PFSK-1 (cell line): ENCODE results near the gene XRCC4. TPM values are rescaled to one million over a fixed set of nuclear protein-coding genes. Genes with fewer than 3 reads are reported as not detected.

ENCODE experiments used
- FOXP2 ChIP-seq: optimal IDR thresholded peaks from 2 replicates; pipeline ENCODE3; 2011; ENCODE audit warnings: borderline replicate concordance, control low read depth, inconsistent platforms; ENCODE audit not compliant: insufficient read depth; ENCODE audit errors: extremely low read length, extremely low read depth
- POLR2AphosphoS5 ChIP-seq: IDR thresholded peaks from 2 replicates; pipeline ENCODE4 v1.6.1; 2012; ENCODE audit warnings: low read depth, mild to moderate bottlenecking, control low read depth, low read length, moderate library complexity
- SIN3A ChIP-seq: IDR thresholded peaks from 2 replicates; pipeline ENCODE4 v1.6.1; 2012; ENCODE audit warnings: mild to moderate bottlenecking, low read length, moderate library complexity, borderline replicate concordance; ENCODE audit not compliant: insufficient read depth
- TAF1 ChIP-seq: IDR thresholded peaks from 2 replicates; pipeline ENCODE4 v1.6.1; 2012; ENCODE audit warnings: low read length, control low read depth, borderline replicate concordance; ENCODE audit not compliant: insufficient read depth
- polyA plus RNA-seq: library from polyadenylated mRNA; unstranded; fragments of >200 nt; gene quantifications from one replicate; pipeline ENCODE4 v1.2.1, GENCODE V29; 2012; ENCODE audit warnings: low read depth, missing spikeins; ENCODE audit not compliant: insufficient read length
- TF ChIP-seq, protein P1 (sequence below), 2 experiments: IDR thresholded peaks; 2 replicates each; pipeline versions ENCODE4 v1.6.1 to v1.8.0; 2011 to 2012; ENCODE audit warnings: low read depth in 2 of 2, low read length in 2 of 2, control low read depth in 1 of 2, inconsistent platforms in 1 of 2, mild to moderate bottlenecking in 1 of 2, moderate library complexity in 1 of 2; ENCODE audit not compliant: insufficient read depth in 1 of 2

The XRCC4 gene
- polyA plus RNA-seq: 5.1 TPM

DNA sequence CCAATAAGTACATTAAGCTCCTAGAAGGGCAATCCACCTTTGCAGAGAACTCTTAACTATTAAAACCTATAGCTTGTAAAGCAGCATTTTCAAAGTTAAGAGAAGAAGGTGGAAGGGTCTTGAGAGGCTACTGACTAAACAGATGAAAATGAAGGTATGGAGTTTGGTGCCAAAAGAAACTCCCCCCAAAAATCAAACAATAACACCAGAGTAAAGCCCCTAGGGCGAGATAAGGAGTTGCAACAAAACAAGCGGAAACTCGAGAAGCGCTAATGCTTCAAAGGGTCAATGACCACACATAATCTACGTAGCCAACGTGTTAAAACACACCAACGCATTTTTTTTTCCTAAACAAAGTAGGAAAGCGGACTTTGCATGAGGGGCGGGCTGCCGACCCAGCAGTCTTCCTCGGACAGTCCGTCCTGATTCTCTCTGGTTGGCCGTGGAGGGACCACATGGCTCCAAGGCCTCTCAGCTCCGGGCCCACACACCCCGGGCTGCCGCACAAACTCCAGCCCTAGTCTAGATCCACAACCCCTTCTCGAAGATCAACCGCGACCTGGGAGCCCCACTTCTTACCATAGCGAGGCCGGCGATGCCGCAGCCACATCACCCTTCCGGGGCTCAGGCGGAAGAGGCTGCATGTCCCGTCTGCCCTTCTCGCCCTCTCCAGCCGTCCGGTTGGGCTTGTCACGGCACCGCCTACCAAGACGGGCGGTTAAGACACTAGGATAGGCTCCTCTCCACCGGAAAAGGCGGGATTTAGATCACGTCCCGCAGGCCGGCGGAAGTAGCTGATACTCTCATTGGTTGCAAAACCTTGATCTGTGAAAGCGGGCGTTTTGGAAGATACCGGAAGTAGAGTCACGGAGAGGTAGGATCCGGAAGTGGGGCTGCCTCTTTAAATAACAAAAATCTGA lies at the start of gene XRCC4, which contains the start of gene TMEM167A:
Gene XRCC4 (plus strand): TSS at position 806 of the 920 bp plus-strand sequence. CDS start 27,373 bp downstream, outside the sequence.
Gene TMEM167A (minus strand): TSS at position 653 of the 920 bp plus-strand sequence. CDS start 71 bp downstream, at position 582.
- TF ChIP-seq, protein P1, sequence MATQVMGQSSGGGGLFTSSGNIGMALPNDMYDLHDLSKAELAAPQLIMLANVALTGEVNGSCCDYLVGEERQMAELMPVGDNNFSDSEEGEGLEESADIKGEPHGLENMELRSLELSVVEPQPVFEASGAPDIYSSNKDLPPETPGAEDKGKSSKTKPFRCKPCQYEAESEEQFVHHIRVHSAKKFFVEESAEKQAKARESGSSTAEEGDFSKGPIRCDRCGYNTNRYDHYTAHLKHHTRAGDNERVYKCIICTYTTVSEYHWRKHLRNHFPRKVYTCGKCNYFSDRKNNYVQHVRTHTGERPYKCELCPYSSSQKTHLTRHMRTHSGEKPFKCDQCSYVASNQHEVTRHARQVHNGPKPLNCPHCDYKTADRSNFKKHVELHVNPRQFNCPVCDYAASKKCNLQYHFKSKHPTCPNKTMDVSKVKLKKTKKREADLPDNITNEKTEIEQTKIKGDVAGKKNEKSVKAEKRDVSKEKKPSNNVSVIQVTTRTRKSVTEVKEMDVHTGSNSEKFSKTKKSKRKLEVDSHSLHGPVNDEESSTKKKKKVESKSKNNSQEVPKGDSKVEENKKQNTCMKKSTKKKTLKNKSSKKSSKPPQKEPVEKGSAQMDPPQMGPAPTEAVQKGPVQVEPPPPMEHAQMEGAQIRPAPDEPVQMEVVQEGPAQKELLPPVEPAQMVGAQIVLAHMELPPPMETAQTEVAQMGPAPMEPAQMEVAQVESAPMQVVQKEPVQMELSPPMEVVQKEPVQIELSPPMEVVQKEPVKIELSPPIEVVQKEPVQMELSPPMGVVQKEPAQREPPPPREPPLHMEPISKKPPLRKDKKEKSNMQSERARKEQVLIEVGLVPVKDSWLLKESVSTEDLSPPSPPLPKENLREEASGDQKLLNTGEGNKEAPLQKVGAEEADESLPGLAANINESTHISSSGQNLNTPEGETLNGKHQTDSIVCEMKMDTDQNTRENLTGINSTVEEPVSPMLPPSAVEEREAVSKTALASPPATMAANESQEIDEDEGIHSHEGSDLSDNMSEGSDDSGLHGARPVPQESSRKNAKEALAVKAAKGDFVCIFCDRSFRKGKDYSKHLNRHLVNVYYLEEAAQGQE (IDR thresholded peaks at IDR 0.05; ENCODE audit: insufficient read depth in 1 of 2, low read depth in 2 of 2, low read length in 2 of 2): peak in 1 of 2 experiments; percentile 23; a peak in 1 of 4 replicates
- peak; percentile 89 for TF ChIP-seq POLR2AphosphoS5
- TF ChIP-seq SIN3A: no peak
- TF ChIP-seq TAF1: peak; percentile 54; the same call in 1 of the 2 replicates
- TF ChIP-seq FOXP2: peak; percentile 71

DNA sequence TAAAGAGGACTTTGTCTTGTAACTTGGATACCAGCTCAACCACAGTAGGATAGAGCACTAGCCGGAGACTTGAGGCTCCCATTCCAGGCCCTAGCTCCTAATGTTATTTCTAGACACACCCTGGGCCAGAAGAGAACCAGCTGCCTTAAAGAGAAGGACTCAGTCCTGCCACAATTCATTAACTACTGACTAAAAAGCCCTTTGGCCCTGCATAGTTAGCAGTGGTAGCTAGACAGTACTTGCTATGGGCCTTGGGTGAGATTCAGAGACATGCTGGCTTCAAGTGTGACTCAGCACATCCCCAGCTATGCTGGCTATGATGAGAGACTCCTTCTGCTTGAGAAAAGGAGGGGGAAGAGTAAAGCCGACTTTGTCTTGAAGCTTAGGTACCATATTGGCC lies 47.4 kb upstream of the XRCC4 start:
- TF ChIP-seq TAF1: no peak
- TF ChIP-seq, protein P1 (IDR thresholded peaks at IDR 0.05; ENCODE audit: insufficient read depth in 1 of 2, low read depth in 2 of 2, low read length in 2 of 2): no peak

DNA sequence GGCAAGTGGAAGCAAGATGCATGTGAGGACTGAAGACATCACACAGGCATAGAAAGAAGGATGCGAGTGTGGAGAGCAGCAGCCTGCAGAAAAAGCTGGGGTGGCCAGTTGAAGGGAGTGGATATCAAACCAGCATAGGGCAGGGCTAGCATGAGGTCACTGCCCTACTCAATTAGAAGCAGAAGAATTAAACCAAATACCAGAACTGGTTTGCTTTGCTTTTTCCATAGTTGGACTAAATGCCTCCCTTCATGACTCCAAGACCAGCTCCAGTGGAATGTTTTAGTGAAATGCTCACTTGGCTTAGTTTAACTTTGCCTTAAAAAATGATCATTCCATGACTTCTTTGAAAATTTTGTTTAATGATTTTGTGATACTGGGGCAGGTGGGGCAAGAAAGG lies 46.0 kb upstream of the XRCC4 start:
- TF ChIP-seq, protein P1 (IDR thresholded peaks at IDR 0.05; ENCODE audit: insufficient read depth in 1 of 2, low read depth in 2 of 2, low read length in 2 of 2): no peak
- TF ChIP-seq FOXP2: no peak
- TF ChIP-seq POLR2AphosphoS5: no peak
- TF ChIP-seq SIN3A: no peak
- no peak for TF ChIP-seq TAF1

DNA sequence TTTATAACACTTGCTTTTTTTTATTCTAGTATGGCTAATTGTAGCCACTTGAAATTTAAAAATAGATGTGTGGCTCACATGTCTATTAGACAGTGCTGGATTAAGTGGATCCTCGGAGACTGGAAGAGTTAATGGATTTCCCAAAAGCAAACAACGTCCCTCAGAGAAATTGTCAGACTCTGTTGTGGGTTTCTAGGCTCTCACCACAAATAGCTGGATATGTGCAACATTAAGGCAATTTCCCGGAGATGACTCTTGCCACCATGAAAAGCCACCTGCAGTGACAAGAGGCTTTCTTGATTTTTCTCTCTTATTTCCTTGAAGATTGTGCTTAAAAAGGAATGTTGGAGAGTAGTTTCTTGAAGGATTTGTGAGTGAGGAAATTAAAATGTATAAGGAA lies 43.3 kb upstream of the XRCC4 start:
- no peak for TF ChIP-seq TAF1
- no peak for TF ChIP-seq FOXP2
- TF ChIP-seq, protein P1 (IDR thresholded peaks at IDR 0.05; ENCODE audit: insufficient read depth in 1 of 2, low read depth in 2 of 2, low read length in 2 of 2): no peak
- no peak for TF ChIP-seq SIN3A
- no peak for TF ChIP-seq POLR2AphosphoS5
